Lung (tissue), 12 donors: Measurements from ENCODE around the gene SLC22A9. TPM values are rescaled to one million over a fixed set of nuclear protein-coding genes. Genes with fewer than 3 reads are reported as not detected.

Experiments
- ATAC-seq: fragments of 200-7000 bp; cut with Tn5 transposase; one replicate; pipeline ENCODE4 v1.9.1; 2020; ENCODE audit warnings: moderate number of reproducible peaks; ENCODE audit not compliant: insufficient read depth, low FRiP score
- DNase-seq, 3 donors: peaks; one replicate each; pipeline ENCODE4 v3.0.0-alpha.2; 2013 to 2017
- H3K27ac ChIP-seq, 2 donors: one replicate each; pipeline ENCODE4 v1.5.1; 2013; ENCODE audit warnings: mild to moderate bottlenecking in 2 of 2, moderate library complexity in 2 of 2, control low read depth in 1 of 2, inconsistent platforms in 1 of 2, low read depth in 1 of 2, low read length in 1 of 2
- H3K27me3 ChIP-seq, 3 donors: one replicate each; pipeline ENCODE4 v1.5.1; 2013; ENCODE audit warnings: low read length in 2 of 3; ENCODE audit not compliant: control insufficient read depth in 3 of 3, insufficient read depth in 3 of 3
- H3K36me3 ChIP-seq, 4 donors: one replicate each; pipeline ENCODE4 v1.5.1; 2013; ENCODE audit warnings: low read length in 4 of 4, mild to moderate bottlenecking in 1 of 4, moderate library complexity in 1 of 4; ENCODE audit not compliant: control insufficient read depth in 4 of 4, insufficient read depth in 4 of 4
- H3K4me1 ChIP-seq, 5 donors: one replicate each; pipeline ENCODE4 v1.5.1; 2013; ENCODE audit warnings: low read length in 5 of 5, mild to moderate bottlenecking in 2 of 5, moderate library complexity in 1 of 5; ENCODE audit not compliant: control insufficient read depth in 5 of 5, insufficient read depth in 5 of 5
- H3K4me3 ChIP-seq: one replicate; pipeline ENCODE4 v1.5.1; 2013; ENCODE audit warnings: mild to moderate bottlenecking, control low read depth, moderate library complexity
- H3K9ac ChIP-seq, 2 donors: one replicate each; pipeline ENCODE4 v1.5.1; 2013; ENCODE audit warnings: low read length in 2 of 2, control low read depth in 1 of 2; ENCODE audit not compliant: insufficient read depth in 1 of 2
- H3K9me3 ChIP-seq, 4 donors: one replicate each; pipeline ENCODE4 v1.5.1; 2013; ENCODE audit warnings: low read length in 3 of 4, mild to moderate bottlenecking in 1 of 4, moderate library complexity in 1 of 4; ENCODE audit not compliant: control insufficient read depth in 4 of 4, insufficient read depth in 3 of 4
- WGBS, 2 donors: extraction: QIAGEN DNeasy Blood & Tissue Kit; methylation state at CpG; one replicate each; pipeline ENCODE4 v1.1.7; 2013; 5-methylcytosine and 5-hydroxymethylcytosine counted together
- polyA plus RNA-seq, 2 donors: library from polyadenylated mRNA; stranded (reverse); fragments of 200-250 nt; gene quantifications; one replicate each; pipeline ENCODE4 v1.2.1, GENCODE V29; 2013
- total RNA-seq, 2 donors: library from RNA; depleted of rRNA in 1 of 2; stranded (reverse); fragments of >200 nt in 1 of 2; gene quantifications; one replicate each; pipeline ENCODE4 v1.2.1, GENCODE V29; 2014 to 2021
- TF ChIP-seq, protein P1 (sequence below): IDR thresholded peaks from 2 replicates; pipeline ENCODE4 v1.5.1; 2012; ENCODE audit warnings: mild to moderate bottlenecking; ENCODE audit errors: control extremely low read depth, extremely low read depth
- donor health status: control.
- donor health status: control.
- donor health status: Bipolar disorder and iron deficiency.
- donor health status: healthy.
- donor health status: DM: yes; HTN: yes; CAD: no.

The SLC22A9 gene
- total and polyA plus RNA-seq, 4 donors, result not detected

DNA sequence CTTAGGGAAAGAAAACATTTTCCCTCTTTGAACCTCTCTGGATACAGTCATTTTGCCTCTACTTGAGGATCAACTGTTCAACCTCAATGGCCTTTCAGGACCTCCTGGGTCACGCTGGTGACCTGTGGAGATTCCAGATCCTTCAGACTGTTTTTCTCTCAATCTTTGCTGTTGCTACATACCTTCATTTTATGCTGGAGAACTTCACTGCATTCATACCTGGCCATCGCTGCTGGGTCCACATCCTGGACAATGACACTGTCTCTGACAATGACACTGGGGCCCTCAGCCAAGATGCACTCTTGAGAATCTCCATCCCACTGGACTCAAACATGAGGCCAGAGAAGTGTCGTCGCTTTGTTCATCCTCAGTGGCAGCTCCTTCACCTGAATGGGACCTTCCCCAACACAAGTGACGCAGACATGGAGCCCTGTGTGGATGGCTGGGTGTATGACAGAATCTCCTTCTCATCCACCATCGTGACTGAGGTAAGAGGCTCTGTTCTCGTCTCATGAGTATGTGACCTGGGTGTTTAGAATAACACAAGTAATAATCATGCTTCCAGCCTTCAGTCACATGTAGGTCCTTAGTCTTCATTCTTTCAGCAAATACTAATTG, 495 bp downstream of the SLC22A9 start:
- DNase-seq (no peak), ATAC-seq (no peak)
- no peak overlapping the region for H3K27ac ChIP-seq
- no peak overlapping the region for H3K4me3 ChIP-seq
- H3K4me1 ChIP-seq, result no peaks in the 10 kb centered on the region
- H3K9me3 ChIP-seq, result no peaks in the 10 kb centered on the region
- H3K9ac ChIP-seq, result no peak overlapping the region
- H3K36me3 ChIP-seq, result no peaks in the 10 kb centered on the region
- 84 to 93% methylated on average over 7 of the region's 7 CpGs for WGBS, 2 donors
- peaks cover 0 to 5% (median 0%) of the 10 kb centered on the region in 3 donors for H3K27me3 ChIP-seq
- TF ChIP-seq, protein P1, sequence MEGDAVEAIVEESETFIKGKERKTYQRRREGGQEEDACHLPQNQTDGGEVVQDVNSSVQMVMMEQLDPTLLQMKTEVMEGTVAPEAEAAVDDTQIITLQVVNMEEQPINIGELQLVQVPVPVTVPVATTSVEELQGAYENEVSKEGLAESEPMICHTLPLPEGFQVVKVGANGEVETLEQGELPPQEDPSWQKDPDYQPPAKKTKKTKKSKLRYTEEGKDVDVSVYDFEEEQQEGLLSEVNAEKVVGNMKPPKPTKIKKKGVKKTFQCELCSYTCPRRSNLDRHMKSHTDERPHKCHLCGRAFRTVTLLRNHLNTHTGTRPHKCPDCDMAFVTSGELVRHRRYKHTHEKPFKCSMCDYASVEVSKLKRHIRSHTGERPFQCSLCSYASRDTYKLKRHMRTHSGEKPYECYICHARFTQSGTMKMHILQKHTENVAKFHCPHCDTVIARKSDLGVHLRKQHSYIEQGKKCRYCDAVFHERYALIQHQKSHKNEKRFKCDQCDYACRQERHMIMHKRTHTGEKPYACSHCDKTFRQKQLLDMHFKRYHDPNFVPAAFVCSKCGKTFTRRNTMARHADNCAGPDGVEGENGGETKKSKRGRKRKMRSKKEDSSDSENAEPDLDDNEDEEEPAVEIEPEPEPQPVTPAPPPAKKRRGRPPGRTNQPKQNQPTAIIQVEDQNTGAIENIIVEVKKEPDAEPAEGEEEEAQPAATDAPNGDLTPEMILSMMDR, result no peak

DNA sequence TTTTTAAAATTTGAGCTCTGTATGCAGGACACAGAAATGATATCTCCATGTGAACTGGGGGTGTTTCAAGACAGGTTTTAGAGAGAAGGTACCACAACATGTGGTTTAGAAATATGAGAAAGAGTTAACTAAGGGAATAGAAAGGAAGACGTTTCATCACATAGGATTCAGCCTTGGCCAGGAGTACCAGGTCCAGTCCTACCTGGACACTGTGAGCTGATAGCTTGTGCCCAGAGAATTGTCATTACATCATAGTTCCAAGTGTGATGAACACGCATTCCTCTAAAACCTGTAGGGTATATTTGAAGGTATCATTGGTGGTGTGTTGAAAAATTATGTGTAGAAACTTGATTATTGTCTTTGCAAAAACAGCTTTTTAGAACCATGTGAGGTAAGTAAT, 1.8 kb downstream of the SLC22A9 start:
- H3K27ac ChIP-seq, result no peak overlapping the region
- TF ChIP-seq, protein P1, result no peak
- 81 to 88% methylated on average over 2 of the region's 2 CpGs for WGBS, 2 donors

DNA sequence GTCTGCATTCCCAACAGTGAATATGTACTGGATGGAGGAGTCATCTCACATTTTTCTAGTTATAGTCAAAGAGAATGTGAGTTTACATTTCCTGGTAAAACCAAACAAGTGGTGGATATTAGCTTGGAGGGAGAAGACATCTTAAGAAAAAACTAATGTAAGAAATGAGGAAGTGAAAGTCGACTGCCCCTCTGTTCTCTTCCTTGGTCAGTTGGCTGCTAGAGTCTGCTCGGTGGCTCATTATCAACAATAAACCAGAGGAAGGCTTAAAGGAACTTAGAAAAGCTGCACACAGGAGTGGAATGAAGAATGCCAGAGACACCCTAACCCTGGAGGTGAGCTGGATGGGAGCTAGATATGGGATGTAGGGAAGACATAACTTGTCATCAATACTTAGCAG, 5.8 kb downstream of the SLC22A9 start:
- 25 to 29% methylated on average over 2 of the region's 2 CpGs for WGBS, 2 donors
- Histone ChIP-seq H3K27me3 (peaks cover 0 to 2% (median 0%) of the 10 kb centered on the region in 3 donors), H3K9ac (no peak overlapping the region), H3K9me3 (no peaks in the 10 kb centered on the region), H3K4me1 (no peaks in the 10 kb centered on the region), H3K27ac (no peak overlapping the region), H3K36me3 (no peaks in the 10 kb centered on the region), H3K4me3 (no peak overlapping the region)
- DNase-seq (peak in 1 of 3 donors; percentile 0), ATAC-seq (no peak)
- TF ChIP-seq, protein P1, result no peak

More for the DNA sequence above, 1.8 kb downstream of the SLC22A9 start:
- Histone ChIP-seq H3K9me3 (no peaks in the 10 kb centered on the region), H3K9ac (no peak overlapping the region), H3K27me3 (peaks cover 0 to 5% (median 0%) of the 10 kb centered on the region in 3 donors), H3K36me3 (no peaks in the 10 kb centered on the region), H3K4me3 (no peak overlapping the region), H3K4me1 (no peaks in the 10 kb centered on the region)
- DNase-seq (no peak), ATAC-seq (no peak)

GRCh38 chr11:63380130-63380529, 10.5 kb downstream of the SLC22A9 start:
- DNase-seq (no peak), ATAC-seq (no peak)
- no peaks in the 10 kb centered on the region for H3K27me3 ChIP-seq
- no peak overlapping the region for H3K9ac ChIP-seq
- no peaks in the 10 kb centered on the region for H3K4me1 ChIP-seq
- 40 to 54% methylated on average over 2 of the region's 2 CpGs for WGBS, 2 donors
- H3K9me3 ChIP-seq, result peaks cover 0 to 4% (median 0%) of the 10 kb centered on the region in 4 donors
- TF ChIP-seq, protein P1, result no peak
- no peaks in the 10 kb centered on the region for H3K36me3 ChIP-seq
- no peak overlapping the region for H3K4me3 ChIP-seq
- no peak overlapping the region for H3K27ac ChIP-seq
